ENCODE data around the gene DPF3. TPM values are rescaled to one million over a fixed set of nuclear protein-coding genes. Genes with fewer than 3 reads are reported as not detected.

The DPF3 gene
- total and polyA plus RNA-seq, 2 donors (not counting 1 experiment from before 2014, with no cell fraction given), result 3.4 to 10.2 TPM

DNA sequence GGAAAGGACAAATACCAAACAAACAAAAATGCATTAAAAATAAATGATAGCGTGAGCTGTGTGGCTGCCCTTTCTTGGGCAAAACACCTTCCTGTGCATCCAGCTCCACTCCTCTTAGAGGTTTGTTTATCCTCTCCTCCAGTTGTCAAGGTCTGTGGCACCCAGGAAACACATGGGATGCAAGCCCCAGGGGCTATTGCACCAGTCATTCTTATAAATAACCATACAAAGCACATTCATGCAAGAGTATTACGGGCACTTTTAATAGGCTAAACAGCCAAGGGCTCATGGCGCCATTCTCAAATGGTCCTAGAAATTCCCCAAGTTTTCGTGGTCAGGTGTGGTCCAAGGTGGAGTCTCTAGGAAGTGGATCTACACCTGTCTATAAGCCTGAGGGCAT is 257.0 kb downstream of the DPF3 start:
- Histone ChIP-seq H3K9ac (ENCODE audit: low read length) (no peak overlapping the region), H2AFZ (ENCODE audit: insufficient read depth, low read depth, low read length, poor library complexity, severe bottlenecking) (no peak overlapping the region), H3K4me2 (replicated peaks; ENCODE audit: low read depth, low read length, poor library complexity, severe bottlenecking) (no peak overlapping the region), H3K27me3 (replicated peaks in 1 of 4; ENCODE audit: control extremely low read depth in 1 of 4, control insufficient read depth in 3 of 4, insufficient read depth in 4 of 4, low read length in 3 of 4) (no peaks in the 10 kb centered on the region), H4K20me1 (ENCODE audit: control insufficient read depth, insufficient read depth, low read length, poor library complexity, severe bottlenecking) (no peaks in the 10 kb centered on the region), H3K36me3 (replicated peaks in 1 of 2; ENCODE audit: control extremely low read depth in 1 of 2, control insufficient read depth in 1 of 2, extremely low read depth in 1 of 2, insufficient read depth in 2 of 2, low read length in 1 of 2) (no peaks in the 10 kb centered on the region), H3K79me2 (ENCODE audit: control insufficient read depth, insufficient read depth, low read length) (no peaks in the 10 kb centered on the region), H3K4me1 (ENCODE audit: control insufficient read depth in 2 of 2, insufficient read depth in 2 of 2, low read length in 2 of 2) (no peaks in the 10 kb centered on the region), H3K9me3 (ENCODE audit: control extremely low read depth in 1 of 3, control insufficient read depth in 2 of 3, insufficient read depth in 1 of 3, low read length in 2 of 3) (peaks cover 5 to 14% (median 10%) of the 10 kb centered on the region in 3 donors), H3K27ac (ENCODE audit: low read length in 2 of 2) (no peak overlapping the region), H3K4me3 (ENCODE audit: control extremely low read depth in 1 of 5, extremely low read depth in 1 of 5, insufficient read depth in 1 of 5, low read depth in 2 of 5, low read length in 4 of 5) (no peak overlapping the region)
- Mint-ChIP-seq H3K4me3 (no peak overlapping the region), H3K9me3 (ENCODE audit: insufficient read depth) (peaks cover 2% of the 10 kb centered on the region), H3K4me1 (peaks cover 11% of the 10 kb centered on the region), H3K27ac (no peak overlapping the region), H3K27me3 (peaks cover under 1% of the 10 kb centered on the region)
- DNase-seq (no peak), ATAC-seq (ENCODE audit: low read depth) (no peak)
- TF ChIP-seq EZH2 (IDR thresholded peaks at IDR 0.05; ENCODE audit: borderline replicate concordance, insufficient read depth, low read depth, low read length, poor library complexity, severe bottlenecking), result no peak
- TF ChIP-seq, protein P1, sequence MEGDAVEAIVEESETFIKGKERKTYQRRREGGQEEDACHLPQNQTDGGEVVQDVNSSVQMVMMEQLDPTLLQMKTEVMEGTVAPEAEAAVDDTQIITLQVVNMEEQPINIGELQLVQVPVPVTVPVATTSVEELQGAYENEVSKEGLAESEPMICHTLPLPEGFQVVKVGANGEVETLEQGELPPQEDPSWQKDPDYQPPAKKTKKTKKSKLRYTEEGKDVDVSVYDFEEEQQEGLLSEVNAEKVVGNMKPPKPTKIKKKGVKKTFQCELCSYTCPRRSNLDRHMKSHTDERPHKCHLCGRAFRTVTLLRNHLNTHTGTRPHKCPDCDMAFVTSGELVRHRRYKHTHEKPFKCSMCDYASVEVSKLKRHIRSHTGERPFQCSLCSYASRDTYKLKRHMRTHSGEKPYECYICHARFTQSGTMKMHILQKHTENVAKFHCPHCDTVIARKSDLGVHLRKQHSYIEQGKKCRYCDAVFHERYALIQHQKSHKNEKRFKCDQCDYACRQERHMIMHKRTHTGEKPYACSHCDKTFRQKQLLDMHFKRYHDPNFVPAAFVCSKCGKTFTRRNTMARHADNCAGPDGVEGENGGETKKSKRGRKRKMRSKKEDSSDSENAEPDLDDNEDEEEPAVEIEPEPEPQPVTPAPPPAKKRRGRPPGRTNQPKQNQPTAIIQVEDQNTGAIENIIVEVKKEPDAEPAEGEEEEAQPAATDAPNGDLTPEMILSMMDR (IDR thresholded peaks at IDR 0.05), result no peak
- POLR2A ChIA-PET, result no interaction called here
- CTCF ChIA-PET, result no interaction called here
- WGBS (ENCODE audit: insufficient coverage), result 100% methylated on average over 2 of the region's 4 CpGs
- intact Hi-C loops (cut with micrococcal nuclease), result no loop called here

GRCh38 chr14:72636094-72636493 is 257.8 kb downstream of the DPF3 start:
- Histone ChIP-seq H3K27ac (ENCODE audit: low read length in 2 of 2) (no peak overlapping the region), H3K4me3 (ENCODE audit: control extremely low read depth in 1 of 5, extremely low read depth in 1 of 5, insufficient read depth in 1 of 5, low read depth in 2 of 5, low read length in 4 of 5) (no peak overlapping the region), H3K9ac (ENCODE audit: low read length) (no peak overlapping the region), H3K4me2 (replicated peaks; ENCODE audit: low read depth, low read length, poor library complexity, severe bottlenecking) (no peak overlapping the region), H3K4me1 (ENCODE audit: control insufficient read depth in 2 of 2, insufficient read depth in 2 of 2, low read length in 2 of 2) (no peaks in the 10 kb centered on the region), H3K79me2 (ENCODE audit: control insufficient read depth, insufficient read depth, low read length) (no peaks in the 10 kb centered on the region), H3K36me3 (replicated peaks in 1 of 2; ENCODE audit: control extremely low read depth in 1 of 2, control insufficient read depth in 1 of 2, extremely low read depth in 1 of 2, insufficient read depth in 2 of 2, low read length in 1 of 2) (no peaks in the 10 kb centered on the region), H3K9me3 (ENCODE audit: control extremely low read depth in 1 of 3, control insufficient read depth in 2 of 3, insufficient read depth in 1 of 3, low read length in 2 of 3) (peaks cover 5 to 12% (median 10%) of the 10 kb centered on the region in 3 donors), H3K27me3 (replicated peaks in 1 of 4; ENCODE audit: control extremely low read depth in 1 of 4, control insufficient read depth in 3 of 4, insufficient read depth in 4 of 4, low read length in 3 of 4) (no peaks in the 10 kb centered on the region), H4K20me1 (ENCODE audit: control insufficient read depth, insufficient read depth, low read length, poor library complexity, severe bottlenecking) (no peaks in the 10 kb centered on the region), H2AFZ (ENCODE audit: insufficient read depth, low read depth, low read length, poor library complexity, severe bottlenecking) (no peak overlapping the region)
- ChIA-PET POLR2A (no interaction called here), CTCF (no interaction called here)
- Mint-ChIP-seq H3K27ac (no peak overlapping the region), H3K4me1 (peaks cover 11% of the 10 kb centered on the region), H3K9me3 (ENCODE audit: insufficient read depth) (peaks cover 2% of the 10 kb centered on the region), H3K4me3 (no peak overlapping the region), H3K27me3 (peaks cover 3% of the 10 kb centered on the region)
- ATAC-seq (ENCODE audit: low read depth) (no peak), DNase-seq (no peak)
- TF ChIP-seq, protein P1 (IDR thresholded peaks at IDR 0.05), result no peak
- TF ChIP-seq EZH2 (IDR thresholded peaks at IDR 0.05; ENCODE audit: borderline replicate concordance, insufficient read depth, low read depth, low read length, poor library complexity, severe bottlenecking), result no peak
- intact Hi-C loops (cut with micrococcal nuclease), result no loop called here
- WGBS (ENCODE audit: insufficient coverage), result no CpG with 5 or more reads among the region's 1 CpG

All from B cell (primary cell).